ENCODE measurements around the gene SALL1. TPM values are rescaled to one million over a fixed set of nuclear protein-coding genes. Genes with fewer than 3 reads are reported as not detected.
A peak's percentile ranks its signal among the peaks of the same experiment; 100 is the strongest.

SALL1 gene
- polyA plus RNA-seq, 1 experiment, result 9.9 TPM

DNA sequence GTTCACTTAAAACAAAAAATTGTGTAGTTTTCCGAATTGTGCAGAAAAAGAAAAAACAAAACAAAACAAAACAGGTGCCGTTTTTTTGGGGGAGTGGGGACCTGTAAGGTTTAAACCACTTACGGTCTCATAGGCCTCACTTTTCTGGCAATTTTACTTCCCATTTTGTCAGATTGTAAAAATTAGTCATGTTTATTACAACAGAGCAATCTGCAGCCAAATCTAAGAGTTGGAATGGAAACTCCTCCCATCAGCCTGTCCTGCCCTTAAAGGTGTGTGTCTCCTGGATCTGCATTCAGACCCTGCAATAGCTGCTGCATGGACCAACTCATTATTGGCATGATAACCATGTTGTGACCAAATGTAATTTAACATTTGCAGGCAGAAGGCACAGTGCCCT is 8.2 kb upstream of the SALL1 start:
- DNase-seq (ENCODE audit: low read depth, low spot score), result no peak
- ChIA-PET POLR2A (no interaction called here), CTCF (no interaction called here)
- peaks cover 8% of the 10 kb centered on the region for H3K27me3 ChIP-seq (ENCODE audit: control insufficient read depth, insufficient read depth, low read length)
- H3K9me3 ChIP-seq (ENCODE audit: control insufficient read depth, insufficient read depth, low read length), result peaks cover 8% of the 10 kb centered on the region; the same call in 1 of the 2 replicates
- TF ChIP-seq, protein P1, sequence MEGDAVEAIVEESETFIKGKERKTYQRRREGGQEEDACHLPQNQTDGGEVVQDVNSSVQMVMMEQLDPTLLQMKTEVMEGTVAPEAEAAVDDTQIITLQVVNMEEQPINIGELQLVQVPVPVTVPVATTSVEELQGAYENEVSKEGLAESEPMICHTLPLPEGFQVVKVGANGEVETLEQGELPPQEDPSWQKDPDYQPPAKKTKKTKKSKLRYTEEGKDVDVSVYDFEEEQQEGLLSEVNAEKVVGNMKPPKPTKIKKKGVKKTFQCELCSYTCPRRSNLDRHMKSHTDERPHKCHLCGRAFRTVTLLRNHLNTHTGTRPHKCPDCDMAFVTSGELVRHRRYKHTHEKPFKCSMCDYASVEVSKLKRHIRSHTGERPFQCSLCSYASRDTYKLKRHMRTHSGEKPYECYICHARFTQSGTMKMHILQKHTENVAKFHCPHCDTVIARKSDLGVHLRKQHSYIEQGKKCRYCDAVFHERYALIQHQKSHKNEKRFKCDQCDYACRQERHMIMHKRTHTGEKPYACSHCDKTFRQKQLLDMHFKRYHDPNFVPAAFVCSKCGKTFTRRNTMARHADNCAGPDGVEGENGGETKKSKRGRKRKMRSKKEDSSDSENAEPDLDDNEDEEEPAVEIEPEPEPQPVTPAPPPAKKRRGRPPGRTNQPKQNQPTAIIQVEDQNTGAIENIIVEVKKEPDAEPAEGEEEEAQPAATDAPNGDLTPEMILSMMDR (IDR thresholded peaks at IDR 0.05; ENCODE audit: low read depth, low read length), result no peak
- H3K4me3 ChIP-seq (ENCODE audit: low read depth, low read length), result no peak overlapping the region
- H3K27ac ChIP-seq (ENCODE audit: low read depth, low read length), result no peak overlapping the region

DNA sequence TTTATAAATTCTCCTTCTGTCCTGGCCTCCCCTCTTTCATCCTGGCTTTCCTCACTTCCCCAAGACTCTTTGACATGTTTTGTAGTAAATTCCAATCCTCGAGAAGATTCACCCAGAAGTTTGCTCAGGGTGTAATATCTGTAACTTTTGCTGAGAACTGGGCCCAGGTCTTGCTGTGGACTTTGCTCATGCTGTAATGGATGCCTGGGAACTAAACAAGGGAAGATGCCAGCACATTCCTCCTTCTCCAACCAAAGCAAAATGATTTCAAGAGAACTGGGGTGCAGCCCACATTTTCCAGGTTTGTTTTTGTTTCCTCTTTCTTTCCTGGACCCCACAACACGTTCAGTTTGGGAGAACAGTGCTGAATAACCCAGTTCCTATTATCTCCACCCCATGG is 6.6 kb upstream of the SALL1 start:
- Histone ChIP-seq H3K27me3 (ENCODE audit: control insufficient read depth, insufficient read depth, low read length) (peaks cover 17% of the 10 kb centered on the region), H3K9me3 (ENCODE audit: control insufficient read depth, insufficient read depth, low read length) (peaks cover 8% of the 10 kb centered on the region; the same call in 1 of the 2 replicates), H3K27ac (ENCODE audit: low read depth, low read length) (no peak overlapping the region), H3K4me3 (ENCODE audit: low read depth, low read length) (no peak overlapping the region)
- TF ChIP-seq, protein P1 (IDR thresholded peaks at IDR 0.05; ENCODE audit: low read depth, low read length), result no peak
- CTCF ChIA-PET, result no interaction called here
- POLR2A ChIA-PET, result no interaction called here
- DNase-seq (ENCODE audit: low read depth, low spot score), result no peak

DNA sequence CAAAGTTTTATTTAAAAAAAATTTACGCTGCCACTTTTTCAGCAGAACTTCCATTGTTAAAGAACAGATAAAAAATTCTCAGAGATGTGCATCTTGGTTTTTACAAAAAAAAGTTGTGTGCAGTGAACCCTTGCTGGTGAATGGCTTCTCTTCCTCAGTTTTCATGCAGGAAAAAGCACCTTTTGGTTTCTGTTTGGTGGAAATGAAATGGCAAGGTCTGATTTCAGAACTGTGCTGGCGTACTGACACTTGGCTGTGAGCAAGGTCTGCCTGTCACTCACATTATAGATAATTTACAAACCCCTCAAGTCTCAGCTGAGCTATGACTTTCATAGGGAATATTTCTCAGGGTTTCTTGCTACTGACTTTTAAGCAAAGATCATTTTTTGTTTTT is 5.7 kb upstream of the SALL1 start:
- ChIA-PET POLR2A (no interaction called here), CTCF (no interaction called here)
- TF ChIP-seq, protein P1 (IDR thresholded peaks at IDR 0.05; ENCODE audit: low read depth, low read length), result no peak
- peaks cover 17% of the 10 kb centered on the region for H3K27me3 ChIP-seq (ENCODE audit: control insufficient read depth, insufficient read depth, low read length)
- H3K9me3 ChIP-seq (ENCODE audit: control insufficient read depth, insufficient read depth, low read length), result peaks cover 8% of the 10 kb centered on the region; the same call in 1 of the 2 replicates
- H3K4me3 ChIP-seq (ENCODE audit: low read depth, low read length), result no peak overlapping the region
- no peak for DNase-seq (ENCODE audit: low read depth, low spot score)
- H3K27ac ChIP-seq (ENCODE audit: low read depth, low read length), result no peak overlapping the region

DNA sequence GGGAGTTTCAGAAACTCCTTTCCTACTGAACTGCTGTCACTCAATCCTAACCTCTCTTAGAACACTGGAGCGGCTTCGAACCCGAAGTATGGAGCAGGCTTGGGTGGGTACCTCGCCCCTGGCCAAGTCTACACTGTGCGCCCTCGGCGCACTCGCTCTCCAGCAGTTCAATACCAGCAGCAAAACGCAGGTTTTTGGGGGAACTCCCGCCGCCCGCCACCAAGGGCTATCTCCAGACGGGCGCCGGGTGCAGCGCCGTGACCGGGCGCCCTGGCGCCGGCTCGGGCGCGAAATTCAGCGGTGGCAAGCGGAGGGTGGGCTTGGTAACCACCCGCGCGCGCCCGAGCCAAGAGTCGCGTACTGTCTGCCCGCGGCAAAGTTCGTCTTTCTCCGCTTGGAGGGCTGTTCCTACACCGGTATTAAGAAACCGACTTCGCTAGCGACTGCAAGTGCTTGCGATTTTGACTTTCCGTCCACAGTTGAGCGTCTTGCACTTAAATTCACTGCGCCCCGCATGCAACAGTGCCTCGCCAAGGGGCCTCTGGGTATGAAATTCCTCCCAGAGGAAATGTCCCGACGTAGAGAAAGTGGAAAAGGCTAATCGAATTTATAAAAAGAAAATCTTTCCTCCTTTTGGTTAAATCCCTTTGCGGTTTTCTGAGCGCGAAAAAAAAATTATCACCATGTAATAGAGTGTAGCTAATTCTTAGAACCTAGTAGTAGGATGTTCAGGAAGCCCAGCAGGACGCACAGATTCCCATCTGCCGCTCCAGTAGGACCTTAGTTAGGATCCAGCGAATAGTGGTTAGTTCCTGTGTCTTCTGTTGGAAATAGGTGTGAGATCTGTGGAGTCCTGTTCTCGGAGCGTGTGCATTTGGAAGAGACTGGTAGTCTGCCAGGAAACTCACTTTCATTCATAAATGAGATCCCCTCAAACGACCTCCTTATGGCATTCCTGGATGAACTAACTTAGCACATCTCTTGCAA is 5.0 kb upstream of the SALL1 start:
- H3K27ac ChIP-seq (ENCODE audit: low read depth, low read length), result peak overlapping the region; percentile 11
- H3K4me3 ChIP-seq (ENCODE audit: low read depth, low read length), result peak overlapping the region; percentile 51
- H3K9me3 ChIP-seq (ENCODE audit: control insufficient read depth, insufficient read depth, low read length), result peaks cover 8% of the 10 kb centered on the region; the same call in 1 of the 2 replicates
- TF ChIP-seq, protein P1 (IDR thresholded peaks at IDR 0.05; ENCODE audit: low read depth, low read length), result no peak
- peaks cover 17% of the 10 kb centered on the region for H3K27me3 ChIP-seq (ENCODE audit: control insufficient read depth, insufficient read depth, low read length)
- DNase-seq (ENCODE audit: low read depth, low spot score), result no peak
- ChIA-PET CTCF (interaction anchor here (0.6 kb wide), 1 partner anchor 350 kb away, joined by 3 read pairs; no protein-coding TSS in a partner anchor), POLR2A (no interaction called here)

DNA sequence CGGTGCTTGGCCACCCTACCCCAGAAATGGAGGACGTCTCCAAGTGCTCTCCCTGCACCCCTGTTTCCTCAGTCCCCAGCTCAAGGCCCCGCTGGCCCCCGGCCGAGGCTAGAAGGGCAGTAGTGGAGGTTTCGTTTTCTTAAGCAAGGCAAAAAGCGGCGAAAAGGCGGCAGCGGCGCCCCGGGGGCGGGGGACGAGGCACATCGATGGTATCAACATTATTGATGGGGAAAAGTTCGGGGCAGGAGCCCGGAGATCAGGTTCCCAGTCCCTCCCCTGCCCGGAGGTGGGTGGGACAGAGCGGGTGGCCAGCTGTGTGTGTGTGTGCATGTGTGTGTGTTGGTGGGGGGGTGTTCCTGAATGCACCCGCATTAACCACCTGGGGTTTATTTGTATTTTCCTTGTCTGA is 4.1 kb upstream of the SALL1 start:
- DNase-seq (ENCODE audit: low read depth, low spot score), result no peak
- ChIA-PET CTCF (interaction anchor here (0.6 kb wide), 1 partner anchor 349 kb away, joined by 3 read pairs; no protein-coding TSS in a partner anchor), POLR2A (no interaction called here)
- TF ChIP-seq, protein P1 (IDR thresholded peaks at IDR 0.05; ENCODE audit: low read depth, low read length), result no peak
- Histone ChIP-seq H3K9me3 (ENCODE audit: control insufficient read depth, insufficient read depth, low read length) (peaks cover 8% of the 10 kb centered on the region; the same call in 1 of the 2 replicates), H3K4me3 (ENCODE audit: low read depth, low read length) (peak overlapping the region; percentile 51), H3K27ac (ENCODE audit: low read depth, low read length) (peak overlapping the region; percentile 70), H3K27me3 (ENCODE audit: control insufficient read depth, insufficient read depth, low read length) (peaks cover 17% of the 10 kb centered on the region)
